Esophagus muscularis mucosa (tissue), 4 donors: Measurements from ENCODE around the gene LDLRAD3. TPM values are rescaled to one million over a fixed set of nuclear protein-coding genes. Genes with fewer than 3 reads are reported as not detected.

ENCODE experiments used
- DNase-seq: peaks from one replicate; pipeline ENCODE4 v3.0.0-alpha.2; 2017; ENCODE audit errors: extremely low spot score
- H3K27ac ChIP-seq, 4 donors: fragments of 200-600 bp; sonication (generic); replicated peaks in 1 of 4; 1 replicate in 3 of 4; 2 replicates in 1 of 4; pipeline ENCODE4 v1.5.1; 2016 to 2019; ENCODE audit warnings: mild to moderate bottlenecking in 1 of 4
- H3K27me3 ChIP-seq, 4 donors: fragments of 200-600 bp; sonication (generic); one replicate each; pipeline versions ENCODE4 v1.5.1 to v1.6.0; 2016 to 2019
- H3K36me3 ChIP-seq, 4 donors: fragments of 200-600 bp; sonication (generic); one replicate each; pipeline ENCODE4 v1.5.1; 2016 to 2019
- H3K4me1 ChIP-seq, 4 donors: fragments of 200-600 bp; sonication (generic); one replicate each; pipeline ENCODE4 v1.5.1; 2016 to 2019
- H3K4me3 ChIP-seq, 4 donors: fragments of 200-600 bp; sonication (generic); 1 replicate in 2 of 4; 2 replicates in 2 of 4; pipeline ENCODE4 v1.5.1; 2016 to 2019; ENCODE audit warnings: mild to moderate bottlenecking in 4 of 4, moderate library complexity in 1 of 4
- H3K9me3 ChIP-seq, 4 donors: fragments of 200-600 bp; sonication (generic); 1 replicate in 3 of 4; 2 replicates in 1 of 4; pipeline ENCODE4 v1.5.1; 2016 to 2019
- CTCF ChIP-seq, 3 experiments: fragments of 200-600 bp in 2 of 3; fragments of 450-650 bp in 1 of 3; sonication (generic) in 2 of 3; IDR thresholded peaks; one replicate each; pipeline ENCODE4 v1.5.1; 2017 to 2019; ENCODE audit warnings: antibody characterized with exemption in 3 of 3, mild to moderate bottlenecking in 2 of 3, moderate library complexity in 1 of 3
- EP300 ChIP-seq: sonication (generic); formaldehyde crosslinking; IDR thresholded peaks from one replicate; pipeline ENCODE4 v1.6.1; 2017; ENCODE audit warnings: antibody characterized with exemption
- POLR2A ChIP-seq: fragments of 450-650 bp; IDR thresholded peaks from one replicate; pipeline ENCODE4 v1.6.1; 2017; ENCODE audit warnings: antibody characterized with exemption, moderate library complexity, mild to moderate bottlenecking, low read depth
- POLR2AphosphoS5 ChIP-seq, 2 donors: sonication (generic); formaldehyde crosslinking; IDR thresholded peaks; one replicate each; pipeline ENCODE4 v1.6.1; 2017; ENCODE audit warnings: antibody characterized with exemption in 2 of 2
- WGBS: methylation state at CpG from one replicate; pipeline ENCODE4 v1.1.5; 2018; 5-methylcytosine and 5-hydroxymethylcytosine counted together
- intact Hi-C: fragments of 100-400 bp; cut with DNase I; formaldehyde crosslinking; loops from one replicate; pipeline ENCODE4 v1.15.1; 2023
- small RNA-seq, 3 donors: library from RNA; depleted of rRNA; stranded (forward); fragments of <200 nt; gene quantifications; one replicate each; pipeline ENCODE3, GENCODE V24; 2016
- total RNA-seq, 4 donors: library from RNA; depleted of rRNA; stranded (reverse); fragments of >200 nt; gene quantifications; one replicate each; pipeline versions ENCODE4 v1.1.0 to v1.2.1, GENCODE V29; 2016

Gene LDLRAD3
- total RNA-seq, 4 donors from 2014 or later, result 6.8 to 8.7 (median 8.2) TPM

- Histone ChIP-seq H3K9me3 (peaks cover 0 to 4% (median 0%) of the 10 kb centered on the region in 4 donors), H3K27ac (no peak overlapping the region), H3K36me3 (peaks cover 13 to 50% (median 31%) of the 10 kb centered on the region in 4 donors), H3K4me3 (no peak overlapping the region), H3K27me3 (no peaks in the 10 kb centered on the region), H3K4me1 (no peaks in the 10 kb centered on the region)
- DNase-seq, result no peak
- TF ChIP-seq EP300 (no peak), POLR2AphosphoS5 (IDR thresholded peaks at IDR 0.05) (no peak), POLR2A (no peak), CTCF (IDR thresholded peaks at IDR 0.05) (no peak)
- 67% methylated on average over 1 of the region's 1 CpG for WGBS
- intact Hi-C loops, result no loop called here
Measured at GRCh38 chr11:36280531-36280930, 336.7 kb downstream of the LDLRAD3 start.

Small RNA genes within 50 kb of the gene (small RNA-seq; reads per million reads assigned to genes)
- 0 reads per million in 3 donors for gene MIR3973
